GM21390 (cell line): ENCODE data around the gene PPM1K.
A peak's percentile ranks its signal among the peaks of the same experiment; 100 is the strongest.
"Not testable (repeated sequence)": the region's sequence is repeated elsewhere in the genome, so short reads cannot be mapped to it uniquely, and the experiment has no call there.

Source experiments
- ATAC-seq: cut with Tn5 transposase; IDR thresholded peaks from one replicate; pipeline ENCODE4 v1.9.1; 2021; ENCODE audit not compliant: unreplicated experiment

PPM1K gene

DNA sequence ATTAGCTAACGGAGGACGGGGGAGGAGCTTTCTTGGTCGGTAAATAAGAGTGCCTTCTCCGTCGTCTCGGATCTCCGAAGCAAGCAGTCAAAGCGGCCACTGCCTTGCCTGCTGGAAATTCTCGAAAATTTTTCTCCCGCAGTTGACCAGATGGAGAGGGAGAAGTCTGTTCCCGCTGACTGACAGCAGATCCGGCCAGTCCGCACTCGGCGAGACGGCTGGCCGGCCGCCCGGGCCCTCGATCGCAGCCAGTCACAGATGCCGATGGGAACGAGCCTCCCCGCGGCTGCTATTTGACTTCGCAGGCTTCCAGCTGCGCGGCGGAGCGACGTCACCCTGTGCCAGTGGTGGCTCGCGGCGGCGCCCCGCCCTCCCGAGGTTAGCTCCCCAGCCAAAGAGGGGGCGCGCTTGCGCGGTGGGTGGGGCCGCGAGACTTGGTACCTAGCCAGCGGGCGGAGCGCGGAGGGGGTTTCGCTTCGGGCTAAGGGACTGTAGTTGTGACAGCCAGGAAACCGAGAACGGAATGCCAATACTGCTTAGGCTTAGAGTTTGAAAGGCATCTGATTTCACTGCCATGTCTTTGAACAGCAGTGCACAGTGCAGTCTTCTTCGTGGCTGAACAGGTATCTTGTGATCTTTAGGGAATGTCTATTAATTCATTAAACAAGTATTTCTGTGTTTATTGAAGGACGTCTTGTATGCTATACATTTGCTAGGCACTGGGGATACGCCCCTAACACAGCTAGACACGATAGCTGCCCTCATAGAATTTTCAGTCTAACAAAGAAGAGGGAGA, at the start of gene PPM1K:
TSS of gene PPM1K (minus strand) at position 123 of the 796 bp plus-strand sequence. CDS start 5,978 bp downstream, outside the sequence.
- peak; percentile 83 for ATAC-seq

DNA sequence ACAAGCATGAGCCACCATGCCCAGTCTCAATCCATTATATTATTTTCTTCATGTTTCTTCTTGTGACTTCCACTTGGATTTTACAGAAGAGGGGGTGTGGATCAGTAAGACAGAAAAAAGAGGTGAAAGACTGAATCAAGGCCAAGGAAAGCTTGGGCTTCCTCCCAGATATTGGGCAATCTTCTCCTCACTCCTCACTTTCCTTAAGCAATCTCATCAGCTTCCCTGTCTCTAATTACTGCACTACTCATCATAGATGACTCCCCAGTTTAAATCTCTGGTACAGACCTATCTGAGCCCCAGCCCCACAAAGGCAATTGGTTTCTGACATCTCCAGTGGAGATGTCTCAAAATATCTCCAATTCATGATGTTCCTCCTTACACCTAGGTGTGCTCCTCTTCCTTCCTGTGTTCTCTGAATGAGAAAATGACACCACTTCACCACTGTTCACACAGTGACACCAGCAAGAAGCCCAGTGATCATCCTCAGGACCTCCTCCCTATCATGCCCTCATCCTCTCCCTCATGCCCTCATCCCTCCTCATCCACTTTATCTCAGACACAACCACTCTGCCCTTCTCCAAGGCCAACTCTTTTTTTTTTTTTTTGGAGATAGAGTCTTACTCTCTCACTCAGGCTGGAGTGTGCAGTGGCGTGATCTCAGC, 49.5 kb upstream of the PPM1K start:
- ATAC-seq, result no peak

DNA sequence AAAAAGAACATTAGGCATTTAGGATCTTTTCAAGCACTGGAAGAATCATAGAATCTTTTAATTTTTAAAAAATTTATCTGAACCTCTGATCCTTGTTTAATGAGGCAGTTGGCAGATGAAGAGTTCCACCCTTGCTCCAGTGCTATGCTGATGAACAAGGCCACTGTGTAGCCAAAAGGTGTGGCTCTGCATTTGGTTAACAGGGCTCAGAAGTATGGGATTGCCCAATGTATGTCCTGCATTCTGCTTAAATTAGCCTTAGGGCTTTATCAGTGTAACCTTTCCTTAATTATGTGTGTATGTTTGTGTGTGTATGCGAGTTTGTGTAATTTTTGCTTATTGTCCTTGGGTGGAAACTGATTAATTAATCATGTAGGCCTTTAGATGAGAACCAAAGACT, 43.3 kb upstream of the PPM1K start:
- ATAC-seq, result no peak

DNA sequence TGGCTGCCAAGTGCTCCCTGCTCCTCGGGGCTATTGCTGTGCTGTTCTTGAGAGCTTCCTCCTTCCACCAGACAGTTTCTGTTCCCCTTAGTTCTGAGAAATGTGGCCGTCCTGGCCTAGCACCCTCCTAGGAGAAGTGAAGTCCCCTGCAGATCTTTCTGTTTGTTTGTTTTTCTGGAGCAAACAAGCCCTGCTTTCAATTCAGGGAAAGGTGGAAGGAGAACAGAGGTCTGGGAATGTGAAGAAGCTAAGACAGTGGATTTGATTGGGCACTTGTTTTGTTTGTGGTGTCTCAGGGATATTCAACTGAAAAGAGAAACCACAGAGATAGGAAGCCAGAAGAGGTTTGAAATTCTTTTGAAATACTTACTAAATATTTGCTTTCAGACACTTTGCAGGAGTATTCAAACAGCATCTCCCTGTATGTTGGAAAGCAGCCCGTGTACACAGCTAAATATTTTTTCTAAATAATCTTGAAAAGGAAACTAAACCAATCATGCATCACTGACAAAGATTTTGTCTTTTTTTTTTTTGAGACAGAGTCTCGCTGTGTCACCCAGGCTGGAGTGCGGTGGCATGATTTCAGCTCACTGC, 36.5 kb upstream of the PPM1K start:
- ATAC-seq, result peak; percentile 99

DNA sequence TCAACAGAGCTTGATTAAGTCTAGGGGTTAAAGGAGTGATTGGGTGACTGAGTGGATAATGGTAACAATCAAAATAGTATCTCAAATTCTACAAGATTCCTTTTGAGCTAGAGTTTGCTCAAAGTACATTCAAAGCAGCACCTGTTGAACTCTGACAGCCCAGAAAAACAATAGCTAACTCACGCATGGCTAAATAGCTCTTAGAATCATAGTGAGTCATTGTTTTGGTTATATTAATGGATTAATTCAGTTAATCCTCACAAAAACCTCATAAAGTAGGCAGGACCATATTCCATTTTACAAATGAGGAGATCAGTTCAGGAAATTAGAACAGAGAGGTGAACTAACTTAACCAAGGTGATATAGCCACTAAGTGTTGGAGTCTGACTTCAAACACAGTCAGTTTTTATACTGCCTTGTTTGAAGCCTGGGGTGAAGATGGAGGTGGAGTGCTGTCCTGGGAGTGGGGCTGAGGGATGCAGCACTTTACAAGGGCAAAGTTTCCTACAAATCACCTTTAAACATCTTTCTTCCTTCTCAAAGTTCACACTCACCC, 35.9 kb upstream of the PPM1K start:
- peak; percentile 46 for ATAC-seq

DNA sequence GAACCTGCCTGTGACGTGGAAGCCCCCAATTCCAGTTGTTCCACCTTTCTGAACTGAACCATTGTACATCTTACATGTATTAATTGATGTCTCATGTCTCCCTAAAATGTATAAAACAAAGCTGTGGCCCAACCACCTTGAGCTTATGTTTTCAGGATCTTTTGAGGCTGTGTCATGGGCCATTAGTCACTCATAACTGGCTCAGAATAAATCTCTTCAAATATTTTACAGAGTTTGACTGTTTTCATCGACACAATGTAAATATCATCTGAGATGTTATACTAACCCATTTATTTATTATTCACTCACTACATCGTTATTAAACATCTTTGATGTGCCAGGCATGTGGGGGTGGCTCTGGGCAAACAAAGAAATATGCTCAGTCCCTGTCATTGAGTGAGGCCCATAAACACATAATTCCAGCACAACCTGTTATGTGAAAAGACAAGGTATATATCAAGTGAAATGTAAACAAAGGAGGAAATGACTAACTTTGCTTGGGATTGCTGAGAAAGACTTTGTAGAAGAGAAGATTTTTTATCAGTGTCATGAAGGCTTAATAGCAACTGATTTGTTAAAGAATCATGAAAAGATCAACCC, 34.5 kb upstream of the PPM1K start:
- ATAC-seq, result no peak

DNA sequence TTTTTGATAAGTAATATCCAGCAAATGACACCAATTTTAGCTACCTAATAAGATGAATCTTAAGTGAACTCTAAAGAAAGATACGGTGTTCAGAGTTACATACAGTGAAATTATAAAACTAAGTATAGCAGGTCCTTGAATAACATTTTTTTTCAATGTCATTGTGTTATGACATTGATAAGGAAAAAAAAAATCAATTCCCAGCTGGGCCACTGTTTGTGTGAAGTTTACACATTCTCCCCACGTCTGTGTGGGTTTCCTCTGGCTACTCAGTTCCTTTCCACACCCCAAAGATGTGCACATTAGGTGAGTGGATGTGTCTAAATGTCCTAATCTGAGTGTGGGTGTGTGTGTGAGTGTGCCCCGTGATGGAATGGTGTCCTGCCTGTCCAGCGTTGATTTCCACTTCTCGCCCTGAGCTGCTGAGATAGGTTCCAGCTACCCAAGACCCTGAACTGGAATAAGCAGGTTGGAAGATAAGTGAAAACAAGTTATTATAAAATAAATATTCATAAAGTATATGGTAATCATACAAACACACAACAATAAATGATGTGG, 31.2 kb upstream of the PPM1K start:
- no peak for ATAC-seq

DNA sequence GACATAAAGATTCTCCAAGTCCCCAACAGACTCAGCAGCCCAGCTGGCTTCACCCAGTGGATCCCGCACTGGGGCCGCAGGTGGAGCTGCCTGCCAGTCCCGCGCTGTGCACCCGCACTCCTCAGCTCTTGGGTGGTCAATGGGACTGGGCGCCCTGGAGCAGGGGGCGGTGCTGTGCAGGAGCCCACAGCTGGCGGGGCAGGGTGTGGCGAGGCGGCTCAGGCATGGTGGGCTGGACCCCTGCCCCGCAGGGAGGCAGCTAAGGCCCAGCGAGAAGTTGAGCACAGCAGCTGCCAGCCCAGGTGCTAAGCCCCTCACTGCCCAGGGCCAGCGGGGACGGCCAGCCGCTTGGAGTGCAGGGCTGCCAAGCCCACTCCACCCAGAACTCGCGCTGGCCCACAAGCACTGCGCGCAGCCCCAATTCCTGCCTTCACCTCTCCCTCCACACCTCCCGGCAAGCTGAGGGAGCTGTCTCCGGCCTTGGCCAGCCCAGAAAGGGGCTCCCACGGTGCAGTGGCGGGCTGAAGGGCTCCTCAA, 28.8 kb upstream of the PPM1K start:
- not testable (repeated sequence) for ATAC-seq

DNA sequence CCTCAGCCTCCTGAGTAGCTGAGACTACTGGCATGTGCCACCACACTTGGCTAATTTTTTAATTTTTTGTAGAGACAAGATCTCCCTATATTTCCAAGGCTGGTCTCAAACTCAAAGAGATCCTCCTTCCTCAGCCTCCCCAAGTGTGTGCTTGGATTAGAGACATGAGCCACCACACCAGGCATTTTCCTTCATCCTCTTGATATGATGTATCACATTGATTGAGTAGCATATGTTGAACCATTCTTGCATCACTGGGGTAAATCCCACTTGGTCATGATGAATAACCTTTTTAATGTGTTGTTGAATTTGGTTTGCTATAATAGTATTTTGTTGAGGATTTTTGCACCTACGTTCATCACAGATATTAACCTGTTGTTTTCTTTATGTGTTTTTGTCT, 24.2 kb upstream of the PPM1K start:
- ATAC-seq, result no peak

DNA sequence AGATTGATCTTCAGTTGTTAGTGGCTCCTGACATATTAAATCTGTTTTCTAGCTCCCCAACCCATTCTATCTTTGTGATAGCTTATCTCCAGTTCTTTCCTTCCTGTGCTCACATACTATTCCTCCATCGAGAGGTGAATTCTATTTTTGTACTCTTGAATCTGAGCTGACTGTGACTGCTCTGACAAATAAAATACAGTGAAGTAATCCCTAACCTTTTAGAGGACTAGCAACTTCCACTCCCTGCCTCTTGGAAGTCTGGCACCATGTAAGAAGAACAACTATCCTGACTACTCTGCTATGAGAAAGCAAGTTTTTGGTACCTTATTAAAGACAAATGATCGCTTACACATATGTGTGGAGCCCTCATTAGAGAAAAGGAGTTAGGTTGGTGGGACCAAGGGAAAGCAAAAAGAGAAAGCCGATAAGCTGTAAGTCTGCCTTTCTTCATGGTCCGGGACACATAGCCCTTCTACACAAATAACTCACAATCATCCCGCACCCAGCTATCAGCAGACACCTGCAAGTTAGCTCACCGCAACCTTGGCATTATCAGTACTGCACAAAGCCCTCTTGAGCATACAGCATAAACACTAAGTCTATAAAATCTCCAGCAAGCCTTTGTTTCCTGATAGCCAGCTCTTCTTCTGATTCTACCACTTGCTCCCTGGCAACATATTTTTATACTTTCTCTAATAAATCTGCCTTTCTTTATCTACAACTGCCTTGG, 13.5 kb upstream of the PPM1K start:
- ATAC-seq, result no peak

DNA sequence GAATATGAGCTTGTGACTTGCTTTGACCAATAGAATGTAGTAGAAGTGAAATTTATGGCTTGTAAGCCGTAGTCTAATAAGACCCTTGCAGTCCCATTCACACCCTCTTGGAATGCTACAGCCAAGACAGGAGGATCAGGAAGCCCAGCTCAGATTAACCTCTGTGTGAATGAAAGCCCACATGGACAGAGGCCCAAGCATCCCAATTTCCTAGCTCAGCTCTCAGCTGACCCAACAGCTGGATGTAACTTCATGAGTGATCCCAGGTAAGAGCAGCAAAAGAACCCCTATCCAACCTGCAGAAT, 12.8 kb upstream of the PPM1K start:
- no peak for ATAC-seq

DNA sequence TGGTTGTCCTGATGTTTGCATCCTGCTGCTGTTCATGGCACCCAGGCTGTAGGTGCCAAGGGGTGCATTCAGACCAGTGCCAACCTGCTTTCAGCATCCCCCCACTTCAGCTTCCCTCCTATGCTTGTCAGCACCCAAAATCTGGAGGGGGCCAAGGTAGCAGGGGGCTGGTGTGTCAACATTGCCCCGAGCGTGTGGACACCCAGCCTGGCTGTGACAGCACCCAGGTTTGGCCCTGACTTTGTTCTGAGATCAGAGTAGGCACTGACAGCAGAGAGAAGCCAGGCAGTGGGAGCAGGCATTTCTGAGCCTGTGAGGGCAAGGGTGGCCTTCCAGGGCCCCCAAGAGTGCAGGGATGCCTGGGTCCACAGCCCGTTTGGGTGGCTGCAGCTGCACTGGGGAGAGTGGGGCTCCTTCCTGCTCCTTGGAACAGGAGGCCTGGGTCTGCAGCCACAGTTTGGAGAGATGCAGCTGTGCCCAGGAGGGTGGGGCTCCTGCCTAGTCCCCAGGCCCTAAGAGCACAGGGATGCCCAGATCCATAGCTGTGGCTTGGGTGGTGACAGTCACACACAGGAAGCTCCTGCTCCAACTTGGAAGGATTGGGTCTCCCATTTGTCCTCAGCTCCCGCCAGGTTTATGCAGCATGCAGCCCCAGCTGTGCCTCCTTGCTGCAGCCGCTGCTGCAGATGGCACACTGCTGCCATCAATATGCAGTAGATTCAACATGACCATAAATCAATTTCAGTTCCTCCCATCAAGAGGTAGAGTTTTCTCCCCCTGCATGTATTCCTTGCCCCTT, 12.3 kb upstream of the PPM1K start:
- ATAC-seq, result no peak

DNA sequence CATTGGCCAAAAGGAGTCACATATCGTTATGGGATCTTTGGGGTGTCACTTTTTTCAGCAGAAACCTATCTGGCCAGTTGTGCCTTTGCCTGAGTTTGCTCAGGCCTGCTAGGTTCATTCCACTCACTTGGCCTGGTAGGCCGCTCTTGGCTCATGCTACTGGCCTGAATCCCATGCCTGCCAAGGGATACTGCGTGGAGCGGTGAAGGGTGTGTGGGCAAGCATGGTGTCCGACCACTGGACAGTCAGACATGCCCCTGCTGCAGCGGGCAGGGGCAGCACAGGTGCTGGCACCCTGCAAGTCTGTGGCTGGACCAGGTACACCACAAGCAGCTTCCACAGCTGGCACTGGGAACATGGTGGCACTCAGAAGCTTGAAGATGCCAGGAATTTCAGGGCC, 11.3 kb upstream of the PPM1K start:
- ATAC-seq, result no peak

DNA sequence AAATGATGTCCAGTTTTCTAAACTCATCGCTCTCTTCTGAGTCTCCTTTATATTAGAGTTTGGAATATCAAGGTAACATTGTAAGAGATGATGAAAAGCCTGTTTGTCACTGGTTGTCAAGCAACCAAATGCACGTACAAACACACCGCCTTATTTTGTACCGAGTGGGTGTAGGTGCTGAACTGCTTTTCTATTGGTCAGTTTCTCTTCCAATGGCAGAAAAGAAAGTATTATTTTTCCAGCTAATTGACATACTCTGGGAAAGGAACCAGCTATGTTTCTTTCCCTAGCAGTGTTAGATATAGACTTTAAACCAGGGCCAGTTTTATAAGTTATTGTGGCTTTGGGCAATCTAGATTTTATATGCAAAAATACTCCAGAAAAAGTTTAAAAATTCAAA, 6.6 kb upstream of the PPM1K start:
- ATAC-seq, result no peak

DNA sequence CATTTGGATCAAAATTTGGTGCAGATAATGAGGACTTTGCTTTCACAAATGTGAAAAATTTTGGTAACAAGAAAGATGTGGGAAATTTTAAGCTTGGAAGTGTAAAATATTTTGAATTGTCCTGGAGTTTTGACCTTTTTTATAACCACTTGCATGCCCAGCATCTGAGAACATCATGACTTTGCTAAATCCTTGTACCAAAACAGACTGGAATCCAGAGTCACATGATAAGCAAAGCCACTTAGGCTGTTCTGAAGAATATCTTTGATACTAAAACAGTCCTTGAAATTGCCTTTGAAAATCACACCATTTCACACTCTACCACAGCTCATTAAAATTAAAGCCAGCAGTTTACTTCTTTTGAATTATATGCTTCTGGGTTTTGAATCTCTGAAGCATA, 2.5 kb upstream of the PPM1K start:
- no peak for ATAC-seq

DNA sequence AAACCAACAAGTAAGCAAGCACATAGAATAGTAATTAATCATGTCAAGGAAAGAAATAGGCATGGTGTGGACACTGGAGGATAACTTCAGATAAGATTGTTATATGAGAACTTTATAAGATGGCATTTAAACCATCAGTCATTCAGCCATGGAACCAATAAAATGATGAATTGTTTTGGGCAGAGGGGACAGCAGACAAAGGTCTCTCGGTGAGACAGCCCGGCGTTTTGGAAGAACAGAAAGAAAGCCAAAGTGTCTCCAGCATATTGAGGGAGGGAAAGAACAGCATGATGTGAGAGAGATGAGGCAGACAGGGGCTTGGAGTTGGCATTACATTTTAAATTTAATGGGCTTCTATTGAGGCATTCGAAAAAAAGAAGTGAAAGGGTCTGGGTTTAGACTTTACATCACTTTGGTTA, 883 bp upstream of the PPM1K start:
- ATAC-seq, result no peak

DNA sequence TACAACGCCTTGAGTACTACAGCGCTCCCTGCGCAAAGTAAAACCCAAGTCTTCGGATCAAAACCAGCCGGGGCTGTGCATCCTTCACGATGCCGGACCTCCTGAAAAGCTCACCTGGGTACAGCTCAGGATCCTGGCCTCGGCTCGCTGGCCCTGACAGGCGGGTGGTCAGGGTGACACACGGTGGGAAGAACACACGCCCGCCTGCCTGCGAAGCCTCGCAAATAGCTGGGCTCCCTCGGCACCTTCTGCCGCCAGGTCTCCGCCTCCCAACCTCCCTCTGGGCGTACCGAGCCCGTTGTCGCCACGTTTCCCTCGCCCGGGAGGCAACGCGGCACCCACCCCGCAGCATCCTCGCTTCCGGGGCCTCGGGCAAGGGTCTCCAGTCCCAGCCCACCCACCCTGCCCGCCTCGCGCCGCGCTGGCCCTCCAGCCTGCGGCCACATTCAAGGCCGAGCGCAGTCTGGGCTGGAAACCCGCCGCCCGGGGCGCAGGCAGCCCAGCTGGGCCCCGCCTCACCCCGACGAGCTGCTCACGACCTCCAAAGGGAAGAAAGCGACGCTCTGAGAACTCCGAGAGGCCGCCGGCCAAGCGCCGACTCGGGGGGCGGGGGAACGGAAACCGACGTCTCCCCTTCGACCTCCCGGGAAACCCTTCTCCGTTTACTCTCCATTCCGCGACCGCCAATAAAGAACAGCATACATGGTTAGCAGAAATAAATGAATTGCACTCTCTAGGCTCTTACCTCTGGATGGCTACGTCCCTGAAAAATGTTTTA, 511 bp downstream of the PPM1K start:
- ATAC-seq, result peak; percentile 24

DNA sequence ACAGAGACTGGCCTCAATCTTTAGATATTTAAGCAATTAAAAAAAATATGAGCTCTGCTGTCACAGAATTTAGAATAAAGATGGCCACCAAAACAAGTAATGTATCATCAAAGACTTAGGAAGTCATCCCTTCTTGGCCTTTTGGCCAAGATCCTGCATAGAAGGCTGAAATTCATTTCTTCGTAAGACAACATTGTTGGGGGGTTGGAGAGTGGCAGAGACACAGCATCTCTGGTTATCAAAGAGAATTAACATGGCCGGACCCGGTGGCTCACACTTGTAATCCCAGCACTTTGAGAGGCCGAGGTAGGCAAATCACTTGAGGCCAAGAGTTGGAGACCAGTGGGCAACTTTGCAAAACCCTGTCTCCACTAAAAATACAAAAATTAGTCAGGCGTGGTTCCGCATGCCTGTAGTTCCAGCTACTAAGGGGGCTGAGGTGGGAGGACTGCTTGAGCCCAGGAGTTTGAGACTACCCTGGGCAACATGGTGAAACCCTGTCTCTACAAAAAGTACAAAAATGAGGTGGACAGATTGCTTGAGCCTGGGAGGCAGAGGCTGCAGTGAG, 4.0 kb downstream of the PPM1K start:
- no peak for ATAC-seq
